ENCODE data around the gene KCNC3. TPM values are rescaled to one million over a fixed set of nuclear protein-coding genes. Genes with fewer than 3 reads are reported as not detected.

The KCNC3 gene
- total RNA-seq, 1 experiment from 2014 or later = 24.6 TPM

DNA sequence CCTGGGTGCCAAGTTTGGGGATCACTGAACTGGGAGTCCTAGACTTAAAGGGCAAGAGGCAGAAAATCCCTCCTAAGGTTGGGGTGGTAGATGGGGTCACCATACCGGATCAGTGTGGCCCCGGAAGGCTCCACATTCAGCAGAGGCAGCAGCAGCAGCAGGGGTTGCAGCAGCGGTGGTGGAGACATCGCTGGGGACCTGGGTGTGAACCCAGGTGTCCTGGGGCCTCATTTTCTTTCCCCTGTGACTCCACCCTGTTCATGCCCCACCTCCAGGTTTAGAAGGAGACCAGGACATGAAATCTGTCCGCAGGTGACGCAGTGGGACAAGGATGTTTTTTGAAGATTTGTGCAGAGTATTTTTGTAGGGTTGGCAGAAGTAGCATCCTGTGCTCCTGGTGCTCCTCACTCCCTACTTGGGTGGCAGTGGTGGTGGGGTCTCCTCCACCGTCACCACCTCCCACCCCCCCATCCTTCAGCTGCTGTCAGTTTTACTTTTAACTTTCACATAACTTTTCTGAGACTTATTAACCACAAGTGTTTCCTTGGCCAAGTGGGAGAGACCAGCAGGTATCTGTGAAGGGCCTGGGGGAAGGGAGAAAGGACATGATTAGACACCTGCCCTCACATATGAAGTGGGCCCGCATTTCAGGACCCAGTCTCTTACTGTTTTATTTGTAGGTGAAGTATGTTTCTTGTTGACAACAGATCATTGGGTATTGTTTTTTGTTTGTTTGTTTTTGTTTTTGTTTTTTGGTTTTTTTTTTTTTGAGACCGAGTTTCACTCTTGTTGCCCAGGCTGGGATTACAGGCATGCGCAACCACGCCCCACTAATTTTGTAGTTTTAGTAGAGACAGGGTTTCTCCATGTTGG, 36.5 kb upstream of the KCNC3 start, which contains the start of gene NAPSA:
Gene NAPSA (minus strand): TSS at position 206 of the 873 bp plus-strand sequence. CDS start 18 bp downstream, at position 188.
- Histone ChIP-seq H3K4me3 (ENCODE audit: low read depth, low read length) (no peak within 1 kb of the TSS), H3K36me3 (ENCODE audit: control insufficient read depth, insufficient read depth, low read length) (0 out of 2 replicates have a peak, but pooled peaks cover 1% of the 10 kb centered on the region), H3K9me3 (no peaks in the 10 kb centered on the region), H3K27me3 (replicated peaks; ENCODE audit: control insufficient read depth, insufficient read depth, low read length) (no peaks in the 10 kb centered on the region), H3K4me1 (no peaks in the 10 kb centered on the region)
- TF ChIP-seq, protein P1, sequence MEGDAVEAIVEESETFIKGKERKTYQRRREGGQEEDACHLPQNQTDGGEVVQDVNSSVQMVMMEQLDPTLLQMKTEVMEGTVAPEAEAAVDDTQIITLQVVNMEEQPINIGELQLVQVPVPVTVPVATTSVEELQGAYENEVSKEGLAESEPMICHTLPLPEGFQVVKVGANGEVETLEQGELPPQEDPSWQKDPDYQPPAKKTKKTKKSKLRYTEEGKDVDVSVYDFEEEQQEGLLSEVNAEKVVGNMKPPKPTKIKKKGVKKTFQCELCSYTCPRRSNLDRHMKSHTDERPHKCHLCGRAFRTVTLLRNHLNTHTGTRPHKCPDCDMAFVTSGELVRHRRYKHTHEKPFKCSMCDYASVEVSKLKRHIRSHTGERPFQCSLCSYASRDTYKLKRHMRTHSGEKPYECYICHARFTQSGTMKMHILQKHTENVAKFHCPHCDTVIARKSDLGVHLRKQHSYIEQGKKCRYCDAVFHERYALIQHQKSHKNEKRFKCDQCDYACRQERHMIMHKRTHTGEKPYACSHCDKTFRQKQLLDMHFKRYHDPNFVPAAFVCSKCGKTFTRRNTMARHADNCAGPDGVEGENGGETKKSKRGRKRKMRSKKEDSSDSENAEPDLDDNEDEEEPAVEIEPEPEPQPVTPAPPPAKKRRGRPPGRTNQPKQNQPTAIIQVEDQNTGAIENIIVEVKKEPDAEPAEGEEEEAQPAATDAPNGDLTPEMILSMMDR (IDR thresholded peaks at IDR 0.05; ENCODE audit: insufficient read depth in 1 of 2, low read depth in 1 of 2, low read length in 1 of 2, severe bottlenecking in 1 of 2, unreplicated experiment in 1 of 2) = no peak
- ChIA-PET CTCF (interaction anchor here (0.8 kb wide), 1 partner anchor 9 kb away, joined by 6 read pairs; no protein-coding TSS in a partner anchor), POLR2A (no interaction called here)
- H3K9me3 Mint-ChIP-seq (ENCODE audit: unreplicated experiment) = no peaks in the 10 kb centered on the region
- H3K4me1 Mint-ChIP-seq (ENCODE audit: low read depth, unreplicated experiment) = peaks cover 14% of the 10 kb centered on the region
- H3K4me3 Mint-ChIP-seq (ENCODE audit: unreplicated experiment) = no peak within 1 kb of the TSS
- intact Hi-C loops (cut with micrococcal nuclease; ENCODE audit: unreplicated experiment) = loop anchor here (10.0 kb wide), 1 partner anchor 559 kb away; no protein-coding TSS in a partner anchor
- H3K27ac Mint-ChIP-seq (ENCODE audit: unreplicated experiment) = no peak within 1 kb of the TSS
- DNase-seq = no peak
- H3K27me3 Mint-ChIP-seq (ENCODE audit: insufficient read depth, unreplicated experiment) = peaks cover 6% of the 10 kb centered on the region
- H3K36me3 Mint-ChIP-seq (ENCODE audit: insufficient read depth, unreplicated experiment) = peaks cover 5% of the 10 kb centered on the region
- BruUV-seq (replicated peaks) = no TSS peak

DNA sequence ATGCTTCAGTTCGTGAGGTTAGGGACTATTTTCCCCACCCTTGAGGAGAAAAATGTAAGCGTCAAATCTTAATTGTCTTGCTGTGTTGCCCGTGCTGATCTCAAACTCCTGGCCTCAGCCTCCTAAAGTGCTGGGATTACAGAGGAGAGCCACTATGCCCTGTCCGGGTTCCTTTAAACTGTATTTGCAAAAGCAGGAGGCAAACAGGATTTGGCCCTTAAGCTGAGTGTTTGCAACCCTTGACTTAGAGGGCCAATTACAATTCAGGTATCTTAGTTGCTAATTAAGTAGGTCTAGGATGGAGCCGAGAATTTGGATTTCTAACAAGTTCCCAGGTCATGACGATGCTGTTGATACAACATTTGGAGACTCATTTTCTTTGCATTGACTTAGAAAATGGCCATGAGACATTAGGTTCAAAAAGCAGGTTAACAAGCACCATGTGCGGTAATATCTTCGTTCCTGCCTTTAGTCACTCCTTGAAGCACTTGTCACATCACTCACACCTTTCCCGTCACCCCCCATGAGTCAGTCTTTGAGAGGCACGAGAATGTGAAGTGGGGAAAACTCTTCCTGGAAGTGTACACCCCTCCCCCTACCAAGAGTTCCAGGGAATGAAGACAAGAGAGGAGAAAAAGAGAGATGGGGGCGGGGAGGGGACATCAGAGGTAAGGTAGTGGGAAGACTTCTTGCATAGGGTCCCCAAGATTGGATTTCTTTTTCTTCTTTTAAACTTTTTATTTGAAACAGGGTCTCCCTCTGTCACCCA, 33.7 kb upstream of the KCNC3 start:
- ChIA-PET CTCF (interaction anchor here (1.4 kb wide), 1 partner anchor 194 kb away, joined by 5 read pairs; no protein-coding TSS in a partner anchor), POLR2A (no interaction called here)
- Histone ChIP-seq H3K9me3 (no peaks in the 10 kb centered on the region), H3K4me3 (ENCODE audit: low read depth, low read length) (no peak overlapping the region), H3K36me3 (ENCODE audit: control insufficient read depth, insufficient read depth, low read length) (0 out of 2 replicates have a peak, but pooled peaks cover 1% of the 10 kb centered on the region), H3K4me1 (no peaks in the 10 kb centered on the region), H3K27me3 (replicated peaks; ENCODE audit: control insufficient read depth, insufficient read depth, low read length) (no peaks in the 10 kb centered on the region)
- Mint-ChIP-seq H3K4me1 (ENCODE audit: low read depth, unreplicated experiment) (peaks cover 5% of the 10 kb centered on the region), H3K27ac (ENCODE audit: unreplicated experiment) (no peak overlapping the region), H3K36me3 (ENCODE audit: insufficient read depth, unreplicated experiment) (peaks cover 5% of the 10 kb centered on the region), H3K9me3 (ENCODE audit: unreplicated experiment) (no peaks in the 10 kb centered on the region), H3K27me3 (ENCODE audit: insufficient read depth, unreplicated experiment) (peaks cover 6% of the 10 kb centered on the region), H3K4me3 (ENCODE audit: unreplicated experiment) (no peak overlapping the region)
- no TSS peak for BruUV-seq (replicated peaks)
- TF ChIP-seq, protein P1 (IDR thresholded peaks at IDR 0.05; ENCODE audit: insufficient read depth in 1 of 2, low read depth in 1 of 2, low read length in 1 of 2, severe bottlenecking in 1 of 2, unreplicated experiment in 1 of 2) = no peak
- intact Hi-C loops (cut with micrococcal nuclease; ENCODE audit: unreplicated experiment) = loop anchor here (10.0 kb wide), 1 partner anchor 562 kb away; no protein-coding TSS in a partner anchor
- DNase-seq = no peak

- no peaks in the 10 kb centered on the region for H3K9me3 ChIP-seq
- H3K36me3 ChIP-seq (ENCODE audit: control insufficient read depth, insufficient read depth, low read length) = 0 out of 2 replicates have a peak, but pooled peaks cover 1% of the 10 kb centered on the region
- intact Hi-C loops (cut with micrococcal nuclease; ENCODE audit: unreplicated experiment) = loop anchor here (10.0 kb wide), 1 partner anchor 563 kb away; no protein-coding TSS in a partner anchor
- Mint-ChIP-seq H3K9me3 (ENCODE audit: unreplicated experiment) (no peaks in the 10 kb centered on the region), H3K27ac (ENCODE audit: unreplicated experiment) (no peak overlapping the region), H3K4me3 (ENCODE audit: unreplicated experiment) (no peak overlapping the region), H3K27me3 (ENCODE audit: insufficient read depth, unreplicated experiment) (peaks cover 6% of the 10 kb centered on the region), H3K4me1 (ENCODE audit: low read depth, unreplicated experiment) (peaks cover 5% of the 10 kb centered on the region), H3K36me3 (ENCODE audit: insufficient read depth, unreplicated experiment) (peaks cover 5% of the 10 kb centered on the region)
- no TSS peak for BruUV-seq (replicated peaks)
- no peak overlapping the region for H3K4me3 ChIP-seq (ENCODE audit: low read depth, low read length)
- no peaks in the 10 kb centered on the region for H3K4me1 ChIP-seq
- ChIA-PET CTCF (interaction anchor here (1.4 kb wide), 1 partner anchor 194 kb away, joined by 5 read pairs; no protein-coding TSS in a partner anchor), POLR2A (no interaction called here)
- no peak for DNase-seq
- TF ChIP-seq, protein P1 (IDR thresholded peaks at IDR 0.05; ENCODE audit: insufficient read depth in 1 of 2, low read depth in 1 of 2, low read length in 1 of 2, severe bottlenecking in 1 of 2, unreplicated experiment in 1 of 2) = no peak
- H3K27me3 ChIP-seq (replicated peaks; ENCODE audit: control insufficient read depth, insufficient read depth, low read length) = no peaks in the 10 kb centered on the region
Measured at GRCh38 chr19:50362030-50362412, 32.8 kb upstream of the KCNC3 start.
